ENCODE data around the gene PAX2.

DNA sequence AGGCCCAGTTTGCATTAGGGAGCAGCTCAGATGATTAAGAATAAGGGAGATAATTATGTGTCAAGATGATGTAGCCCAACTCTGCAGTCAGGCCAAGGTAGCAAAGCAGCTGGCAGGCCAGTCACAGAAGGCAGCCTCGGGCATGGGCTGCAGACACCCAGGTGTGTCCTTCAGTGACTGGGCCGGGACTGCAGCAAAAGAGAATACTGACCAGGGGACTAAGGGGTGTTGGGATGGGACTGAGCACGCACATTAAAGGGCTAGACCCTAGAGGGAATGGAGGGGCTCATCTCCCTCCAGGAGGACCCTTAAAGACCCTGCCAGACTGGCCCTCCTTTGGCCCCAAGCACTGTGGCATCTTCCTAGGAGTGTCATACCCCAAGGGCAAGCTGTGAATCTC lies 38.7 kb downstream of the PAX2 start:
- TF ChIP-seq EZH2 (IDR thresholded peaks at IDR 0.05), result no peak
- no peak for TF ChIP-seq EZH2phosphoT487 (IDR thresholded peaks at IDR 0.05)
